ENCODE measurements around the gene GYG2.

GRCh38 chrX:2811271-2811670 lies 17.5 kb upstream of the GYG2 start:
- no peak for TF ChIP-seq CTCF (IDR thresholded peaks at IDR 0.05)
- TF ChIP-seq POLR2A (IDR thresholded peaks at IDR 0.05; ENCODE audit: low read depth), result no peak
- no peak for TF ChIP-seq POLR2AphosphoS5 (IDR thresholded peaks at IDR 0.05)

Measured in esophagus muscularis mucosa (tissue), 3 donors.